ENCODE results near the gene MAPKAPK2.

Gene MAPKAPK2

GRCh38 chr1:206766251-206766856 lies 81.6 kb downstream of the MAPKAPK2 start:
- Histone ChIP-seq H3K36me3 (replicated peaks; ENCODE audit: insufficient read depth, low read length) (no peaks in the 10 kb centered on the region), H3F3A (ENCODE audit: insufficient read depth, low read length) (peaks cover 35% of the 10 kb centered on the region), H3K27me3 (replicated peaks; ENCODE audit: insufficient read depth, low read length) (no peaks in the 10 kb centered on the region), H3K27ac (ENCODE audit: low read length) (peak overlapping the region; percentile 59; the same call in 1 of the 2 replicates), H3K9ac (ENCODE audit: low read length) (no peak overlapping the region), H3K9me3 (replicated peaks; ENCODE audit: insufficient read depth, low read length) (no peaks in the 10 kb centered on the region), H3K9me2 (replicated peaks; ENCODE audit: insufficient read depth, low read length) (no peaks in the 10 kb centered on the region), H3K4me1 (ENCODE audit: low read length) (peaks cover 54% of the 10 kb centered on the region), H3K79me2 (ENCODE audit: low read length) (no peaks in the 10 kb centered on the region), H3K4me3 (ENCODE audit: low read length) (no peak overlapping the region), H2AFZ (ENCODE audit: low read length) (0 out of 2 replicates have a peak overlapping the region, but pooled peaks have one; percentile 13), H3K4me2 (ENCODE audit: low read depth, low read length) (peak overlapping the region; percentile 50), H4K20me1 (ENCODE audit: insufficient read depth, low read length) (no peaks in the 10 kb centered on the region)
- peak; percentile 83 for DNase-seq
- TF ChIP-seq CTCF (IDR thresholded peaks at IDR 0.05; ENCODE audit: low read length) (no peak), EZH2phosphoT487 (IDR thresholded peaks at IDR 0.05; ENCODE audit: low read length) (no peak), EZH2 (optimal IDR thresholded peaks at IDR 0.05; ENCODE audit: low read depth, low read length) (no peak)

- no peak for TF ChIP-seq EZH2 (optimal IDR thresholded peaks at IDR 0.05; ENCODE audit: low read depth, low read length)
- H3K27me3 ChIP-seq (replicated peaks; ENCODE audit: insufficient read depth, low read length): no peaks in the 10 kb centered on the region
- H3K4me1 ChIP-seq (ENCODE audit: low read length): peaks cover 73% of the 10 kb centered on the region
- H3K9me2 ChIP-seq (replicated peaks; ENCODE audit: insufficient read depth, low read length): no peaks in the 10 kb centered on the region
- H2AFZ ChIP-seq (ENCODE audit: low read length): peak overlapping the region; percentile 2; the same call in 1 of the 2 replicates
- no peaks in the 10 kb centered on the region for H4K20me1 ChIP-seq (ENCODE audit: insufficient read depth, low read length)
- DNase-seq: no peak
- peaks cover 43% of the 10 kb centered on the region for H3F3A ChIP-seq (ENCODE audit: insufficient read depth, low read length)
- H3K9ac ChIP-seq (ENCODE audit: low read length): no peak overlapping the region
- H3K36me3 ChIP-seq (replicated peaks; ENCODE audit: insufficient read depth, low read length): no peaks in the 10 kb centered on the region
- H3K79me2 ChIP-seq (ENCODE audit: low read length): no peaks in the 10 kb centered on the region
- H3K4me3 ChIP-seq (ENCODE audit: low read length): no peak overlapping the region
- no peaks in the 10 kb centered on the region for H3K9me3 ChIP-seq (replicated peaks; ENCODE audit: insufficient read depth, low read length)
- H3K27ac ChIP-seq (ENCODE audit: low read length): peak overlapping the region; percentile 29; the same call in 1 of the 2 replicates
- H3K4me2 ChIP-seq (ENCODE audit: low read depth, low read length): peak overlapping the region; percentile 31
Observed at GRCh38 chr1:206768472-206769303, 84.0 kb downstream of the MAPKAPK2 start.

GRCh38 chr1:206769304-206769731 lies 84.6 kb downstream of the MAPKAPK2 start:
- Histone ChIP-seq H3F3A (ENCODE audit: insufficient read depth, low read length) (peaks cover 43% of the 10 kb centered on the region), H2AFZ (ENCODE audit: low read length) (peak overlapping the region; percentile 2), H4K20me1 (ENCODE audit: insufficient read depth, low read length) (no peaks in the 10 kb centered on the region), H3K4me3 (ENCODE audit: low read length) (no peak overlapping the region), H3K9me3 (replicated peaks; ENCODE audit: insufficient read depth, low read length) (no peaks in the 10 kb centered on the region), H3K27me3 (replicated peaks; ENCODE audit: insufficient read depth, low read length) (no peaks in the 10 kb centered on the region), H3K9ac (ENCODE audit: low read length) (no peak overlapping the region; the same call in 1 of the 2 replicates), H3K4me2 (ENCODE audit: low read depth, low read length) (peak overlapping the region; percentile 31), H3K4me1 (ENCODE audit: low read length) (peaks cover 80% of the 10 kb centered on the region), H3K79me2 (ENCODE audit: low read length) (no peaks in the 10 kb centered on the region), H3K27ac (ENCODE audit: low read length) (peak overlapping the region; percentile 29; the same call in 1 of the 2 replicates), H3K36me3 (replicated peaks; ENCODE audit: insufficient read depth, low read length) (no peaks in the 10 kb centered on the region), H3K9me2 (replicated peaks; ENCODE audit: insufficient read depth, low read length) (no peaks in the 10 kb centered on the region)
- peak; percentile 93 for DNase-seq
- TF ChIP-seq EZH2phosphoT487 (IDR thresholded peaks at IDR 0.05; ENCODE audit: low read length) (no peak), EZH2 (optimal IDR thresholded peaks at IDR 0.05; ENCODE audit: low read depth, low read length) (no peak), CTCF (IDR thresholded peaks at IDR 0.05; ENCODE audit: low read length) (no peak)

All from MM.1S (cell line).